ENCODE data around the gene PDE4D. TPM values are rescaled to one million over a fixed set of nuclear protein-coding genes. Genes with fewer than 3 reads are reported as not detected.
A peak's percentile ranks its signal among the peaks of the same experiment; 100 is the strongest.

PDE4D gene
- total RNA-seq, 4 donors from 2014 or later: 6.0 to 36.2 (median 10.0) TPM

- Histone ChIP-seq H3K4me1 (peaks cover 0 to 6% (median 5%) of the 10 kb centered on the region in 3 donors), H3K4me3 (no peak overlapping the region), H3K27ac (no peak overlapping the region), H3K27me3 (no peaks in the 10 kb centered on the region), H3K36me3 (no peaks in the 10 kb centered on the region), H3K9me3 (no peaks in the 10 kb centered on the region)
- TF ChIP-seq POLR2A (IDR thresholded peaks at IDR 0.05): no peak
- no peak for TF ChIP-seq CTCF (IDR thresholded peaks at IDR 0.05)
- DNase-seq: no peak
- WGBS, 2 donors: 81 to 96% methylated on average over 4 of the region's 4 CpGs
- intact Hi-C loops (cut with DNase I): no loop called here
These were observed 608.1 kb downstream of the PDE4D start for GRCh38 chr5:59285300-59286016.

DNA sequence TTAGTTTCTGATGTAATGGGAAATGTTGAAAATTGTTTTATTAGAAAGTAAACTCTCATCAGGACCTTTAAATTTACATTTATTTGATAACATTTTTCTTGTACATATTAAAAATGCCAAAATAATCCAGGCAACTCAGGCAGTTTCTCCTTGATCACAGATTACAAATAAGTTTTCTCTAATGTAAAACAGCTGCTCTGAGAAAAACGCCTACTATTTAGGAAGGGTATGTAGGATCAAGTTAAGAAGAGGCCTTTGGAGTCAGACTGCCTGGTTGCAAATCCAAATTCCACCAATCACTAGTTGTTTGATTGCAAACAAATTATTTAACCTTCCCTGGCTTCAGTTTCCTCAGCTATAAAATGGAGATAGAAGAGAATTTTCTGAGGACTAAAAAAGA lies 610.8 kb downstream of the PDE4D start:
- WGBS, 2 donors: 63 to 80% methylated on average over 1 of the region's 1 CpG
- H3K9me3 ChIP-seq: no peaks in the 10 kb centered on the region
- no peaks in the 10 kb centered on the region for H3K36me3 ChIP-seq
- DNase-seq: no peak
- peaks cover 0 to 4% (median 3%) of the 10 kb centered on the region in 3 donors for H3K4me1 ChIP-seq
- no peak overlapping the region for H3K4me3 ChIP-seq
- no peak overlapping the region for H3K27ac ChIP-seq
- intact Hi-C loops (cut with DNase I): no loop called here
- TF ChIP-seq POLR2A (IDR thresholded peaks at IDR 0.05) (no peak), CTCF (IDR thresholded peaks at IDR 0.05) (no peak)
- no peaks in the 10 kb centered on the region for H3K27me3 ChIP-seq

DNA sequence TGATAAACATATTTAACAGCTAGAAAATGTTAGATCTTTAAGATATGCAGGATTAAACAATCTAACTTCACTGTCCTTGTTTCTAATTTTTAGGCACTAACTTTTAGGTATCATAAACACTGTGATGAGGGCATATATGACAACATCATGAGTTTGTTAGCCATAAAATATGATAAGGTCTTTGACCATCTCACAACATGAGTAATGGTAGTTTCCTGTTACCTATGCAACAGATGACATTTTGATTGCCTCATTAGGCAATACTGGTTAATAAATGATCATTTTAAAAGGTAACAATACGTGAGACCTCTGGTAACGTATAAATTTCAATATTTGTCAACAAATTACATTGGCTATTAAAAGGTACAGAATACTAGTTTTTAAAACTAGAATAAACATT lies 613.5 kb downstream of the PDE4D start:
- 94 to 95% methylated on average over 2 of the region's 2 CpGs for WGBS, 2 donors
- DNase-seq: no peak

DNA sequence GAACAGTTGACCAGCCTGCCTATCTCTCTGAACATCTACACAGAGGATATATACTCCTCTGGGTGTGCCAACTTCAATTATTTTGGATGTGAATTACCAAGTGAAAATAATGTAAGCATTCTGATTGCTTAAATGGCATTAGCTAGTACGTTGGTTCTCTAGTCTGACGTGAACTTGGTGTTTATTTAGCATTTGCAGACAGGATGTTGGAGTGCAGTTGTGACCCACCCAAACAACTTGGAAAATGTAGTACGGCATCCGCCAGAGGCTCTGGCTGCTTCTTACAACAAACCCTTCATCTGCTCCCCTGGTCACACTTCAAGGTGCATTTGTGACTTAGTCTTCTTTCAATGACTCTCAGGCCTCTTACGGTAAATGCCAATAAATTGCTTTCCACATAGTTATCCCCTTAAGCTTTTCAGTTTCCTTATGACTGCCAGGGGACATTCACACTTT lies 616.6 kb downstream of the PDE4D start:
- WGBS, 2 donors: 50 to 58% methylated on average over 5 of the region's 5 CpGs
- no peaks in the 10 kb centered on the region for H3K27me3 ChIP-seq
- no peaks in the 10 kb centered on the region for H3K36me3 ChIP-seq
- peak overlapping the region; percentile 2 to 86 (median 63) for H3K27ac ChIP-seq
- H3K9me3 ChIP-seq: no peaks in the 10 kb centered on the region
- peaks cover 0 to 25% (median 0%) of the 10 kb centered on the region in 3 donors for H3K4me1 ChIP-seq
- TF ChIP-seq CTCF (IDR thresholded peaks at IDR 0.05) (no peak), POLR2A (IDR thresholded peaks at IDR 0.05) (no peak)
- intact Hi-C loops (cut with DNase I): no loop called here
- no peak for DNase-seq
- H3K4me3 ChIP-seq: no peak overlapping the region

More for the DNA sequence above, 613.5 kb downstream of the PDE4D start:
- Histone ChIP-seq H3K9me3 (no peaks in the 10 kb centered on the region), H3K27me3 (no peaks in the 10 kb centered on the region), H3K4me1 (peaks cover 0 to 22% (median 0%) of the 10 kb centered on the region in 3 donors), H3K27ac (no peak overlapping the region), H3K36me3 (no peaks in the 10 kb centered on the region), H3K4me3 (no peak overlapping the region)
- TF ChIP-seq POLR2A (IDR thresholded peaks at IDR 0.05) (no peak), CTCF (IDR thresholded peaks at IDR 0.05) (no peak)
- intact Hi-C loops (cut with DNase I): no loop called here

DNA sequence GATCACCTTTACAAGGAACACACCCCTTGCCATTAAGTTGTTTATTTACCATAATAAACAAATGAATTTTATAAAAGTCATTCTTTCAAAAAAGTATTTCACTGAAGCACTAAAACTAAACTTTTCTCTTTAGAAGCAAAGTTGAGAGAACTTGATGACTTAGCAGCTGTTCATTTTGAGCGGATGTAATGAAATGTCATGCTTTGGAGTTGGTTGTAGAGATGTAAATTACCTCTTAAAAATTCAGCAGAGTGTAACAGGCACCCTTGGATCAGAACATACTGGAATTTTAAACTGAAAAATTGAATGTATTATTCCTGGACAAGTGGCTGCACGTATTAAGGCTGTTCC lies 617.2 kb downstream of the PDE4D start:
- Histone ChIP-seq H3K4me3 (peak overlapping the region in 3 of 4 donors; percentile 48 to 69 (median 50)), H3K27me3 (no peaks in the 10 kb centered on the region), H3K4me1 (peaks cover 0 to 25% (median 0%) of the 10 kb centered on the region in 3 donors), H3K36me3 (no peaks in the 10 kb centered on the region), H3K9me3 (no peaks in the 10 kb centered on the region), H3K27ac (peak overlapping the region; percentile 37 to 86 (median 64))
- no peak for TF ChIP-seq POLR2A (IDR thresholded peaks at IDR 0.05)
- no peak for TF ChIP-seq CTCF (IDR thresholded peaks at IDR 0.05)
- WGBS, 2 donors: 21 to 29% methylated on average over 2 of the region's 2 CpGs
- intact Hi-C loops (cut with DNase I): no loop called here
- no peak for DNase-seq

Measured in esophagus squamous epithelium (tissue), 5 donors.